Transverse colon (tissue), 4 donors: Measurements from ENCODE around the gene EZR.

Source experiments
- EP300 ChIP-seq: sonication (generic); formaldehyde crosslinking; IDR thresholded peaks from one replicate; pipeline ENCODE4 v1.6.1; 2017; ENCODE audit warnings: antibody characterized with exemption, low read depth
- POLR2A ChIP-seq: fragments of 450-650 bp; IDR thresholded peaks from one replicate; pipeline ENCODE4 v1.6.1; 2016; ENCODE audit warnings: antibody characterized with exemption, mild to moderate bottlenecking, moderate library complexity
- POLR2AphosphoS5 ChIP-seq, 3 donors: sonication (generic); formaldehyde crosslinking; IDR thresholded peaks; one replicate each; pipeline ENCODE4 v1.6.1; 2016; ENCODE audit warnings: antibody characterized with exemption in 3 of 3
- TF ChIP-seq, protein P1 (sequence below), 5 experiments: fragments of 200-600 bp in 3 of 5; fragments of 450-650 bp in 2 of 5; sonication (generic) in 3 of 5; IDR thresholded peaks; 1 replicate in 2 of 5; 2 replicates in 3 of 5; pipeline ENCODE4 v1.5.1; 2016 to 2017; ENCODE audit warnings: antibody characterized with exemption in 5 of 5, inconsistent platforms in 3 of 5, mild to moderate bottlenecking in 2 of 5, moderate library complexity in 1 of 5

DNA sequence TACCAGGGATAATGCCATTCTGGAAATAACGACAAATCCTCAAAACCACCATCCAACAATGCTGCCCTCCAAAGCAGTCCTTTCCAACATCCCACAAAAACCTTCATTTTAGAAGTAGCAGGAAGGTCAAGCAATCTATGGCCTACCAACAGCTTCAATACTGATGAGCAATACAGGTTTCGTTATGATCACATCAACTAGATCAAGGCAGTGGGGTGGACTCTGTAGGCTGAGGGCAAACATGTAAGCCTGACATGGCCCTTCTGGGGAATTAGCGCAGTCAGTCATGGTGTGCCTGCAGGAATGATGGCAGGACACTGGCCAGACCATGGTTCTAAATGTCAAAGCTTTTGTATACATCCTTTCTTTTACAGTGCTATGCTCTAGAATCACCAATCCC is 41.7 kb downstream of the EZR start:
- TF ChIP-seq, protein P1, sequence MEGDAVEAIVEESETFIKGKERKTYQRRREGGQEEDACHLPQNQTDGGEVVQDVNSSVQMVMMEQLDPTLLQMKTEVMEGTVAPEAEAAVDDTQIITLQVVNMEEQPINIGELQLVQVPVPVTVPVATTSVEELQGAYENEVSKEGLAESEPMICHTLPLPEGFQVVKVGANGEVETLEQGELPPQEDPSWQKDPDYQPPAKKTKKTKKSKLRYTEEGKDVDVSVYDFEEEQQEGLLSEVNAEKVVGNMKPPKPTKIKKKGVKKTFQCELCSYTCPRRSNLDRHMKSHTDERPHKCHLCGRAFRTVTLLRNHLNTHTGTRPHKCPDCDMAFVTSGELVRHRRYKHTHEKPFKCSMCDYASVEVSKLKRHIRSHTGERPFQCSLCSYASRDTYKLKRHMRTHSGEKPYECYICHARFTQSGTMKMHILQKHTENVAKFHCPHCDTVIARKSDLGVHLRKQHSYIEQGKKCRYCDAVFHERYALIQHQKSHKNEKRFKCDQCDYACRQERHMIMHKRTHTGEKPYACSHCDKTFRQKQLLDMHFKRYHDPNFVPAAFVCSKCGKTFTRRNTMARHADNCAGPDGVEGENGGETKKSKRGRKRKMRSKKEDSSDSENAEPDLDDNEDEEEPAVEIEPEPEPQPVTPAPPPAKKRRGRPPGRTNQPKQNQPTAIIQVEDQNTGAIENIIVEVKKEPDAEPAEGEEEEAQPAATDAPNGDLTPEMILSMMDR (IDR thresholded peaks at IDR 0.05) = no peak
- TF ChIP-seq POLR2AphosphoS5 (IDR thresholded peaks at IDR 0.05) = no peak
- no peak for TF ChIP-seq POLR2A
- TF ChIP-seq EP300 = no peak
